Measurements from ENCODE around the gene GANC. TPM values are rescaled to one million over a fixed set of nuclear protein-coding genes. Genes with fewer than 3 reads are reported as not detected.
"Not testable (repeated sequence)": the region's sequence is repeated elsewhere in the genome, so short reads cannot be mapped to it uniquely, and the experiment has no call there.

The GANC gene, protein sequence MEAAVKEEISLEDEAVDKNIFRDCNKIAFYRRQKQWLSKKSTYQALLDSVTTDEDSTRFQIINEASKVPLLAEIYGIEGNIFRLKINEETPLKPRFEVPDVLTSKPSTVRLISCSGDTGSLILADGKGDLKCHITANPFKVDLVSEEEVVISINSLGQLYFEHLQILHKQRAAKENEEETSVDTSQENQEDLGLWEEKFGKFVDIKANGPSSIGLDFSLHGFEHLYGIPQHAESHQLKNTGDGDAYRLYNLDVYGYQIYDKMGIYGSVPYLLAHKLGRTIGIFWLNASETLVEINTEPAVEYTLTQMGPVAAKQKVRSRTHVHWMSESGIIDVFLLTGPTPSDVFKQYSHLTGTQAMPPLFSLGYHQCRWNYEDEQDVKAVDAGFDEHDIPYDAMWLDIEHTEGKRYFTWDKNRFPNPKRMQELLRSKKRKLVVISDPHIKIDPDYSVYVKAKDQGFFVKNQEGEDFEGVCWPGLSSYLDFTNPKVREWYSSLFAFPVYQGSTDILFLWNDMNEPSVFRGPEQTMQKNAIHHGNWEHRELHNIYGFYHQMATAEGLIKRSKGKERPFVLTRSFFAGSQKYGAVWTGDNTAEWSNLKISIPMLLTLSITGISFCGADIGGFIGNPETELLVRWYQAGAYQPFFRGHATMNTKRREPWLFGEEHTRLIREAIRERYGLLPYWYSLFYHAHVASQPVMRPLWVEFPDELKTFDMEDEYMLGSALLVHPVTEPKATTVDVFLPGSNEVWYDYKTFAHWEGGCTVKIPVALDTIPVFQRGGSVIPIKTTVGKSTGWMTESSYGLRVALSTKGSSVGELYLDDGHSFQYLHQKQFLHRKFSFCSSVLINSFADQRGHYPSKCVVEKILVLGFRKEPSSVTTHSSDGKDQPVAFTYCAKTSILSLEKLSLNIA (N-terminal part only)
- 30.8 TPM for polyA plus RNA-seq (2013)

DNA sequence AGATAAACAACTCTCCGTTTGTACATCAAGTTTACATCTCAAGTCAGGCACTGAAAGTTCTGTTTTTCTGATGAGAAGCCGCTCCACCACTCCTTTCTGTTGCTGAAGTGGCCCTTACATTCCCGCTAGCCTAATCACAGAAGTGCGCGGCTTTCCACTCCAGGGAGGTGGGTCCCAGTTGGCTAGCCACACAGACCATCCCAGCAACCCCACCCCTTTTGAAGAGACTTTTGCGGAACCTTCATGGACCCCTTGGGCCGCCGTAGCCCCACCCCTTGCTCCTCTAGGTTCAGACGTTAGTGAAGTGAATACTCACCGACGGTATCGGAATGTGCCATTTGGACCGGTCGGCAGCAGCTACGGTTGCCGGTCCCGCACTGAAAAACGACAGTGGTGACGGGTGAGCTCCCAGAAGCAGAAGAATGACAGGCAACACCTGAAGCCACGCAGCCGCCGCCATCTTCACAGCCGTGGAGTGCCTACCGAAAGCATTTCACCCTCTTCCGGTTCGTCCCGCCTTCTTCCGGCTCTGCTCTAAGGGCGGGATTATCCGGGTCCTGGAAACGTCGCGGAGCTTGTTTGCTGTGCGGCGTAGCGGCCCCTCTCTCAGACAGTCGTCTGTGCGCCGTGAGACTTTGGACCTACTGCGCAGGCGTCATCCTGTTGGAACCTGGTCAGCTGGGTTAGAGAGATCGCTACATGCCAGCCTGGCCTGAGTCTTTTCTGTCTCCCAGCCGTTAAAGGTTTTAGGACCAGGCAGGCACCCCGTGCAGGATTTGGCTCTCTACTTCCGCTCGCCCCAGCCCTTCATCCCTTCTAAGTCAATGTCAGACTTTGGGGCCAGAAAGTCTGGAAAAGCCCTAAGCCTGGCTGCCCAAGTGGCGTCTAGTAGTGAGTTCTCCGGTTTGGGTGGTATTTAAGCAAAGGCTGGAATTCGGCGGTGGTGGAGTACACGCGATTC lies at the start of gene GANC, which contains the start of gene TMEM87A:
GANC (plus strand) TSS at position 263 of the 961 bp plus-strand sequence. CDS start 1,281 bp downstream, outside the sequence.
TMEM87A (minus strand) TSS at position 495 of the 961 bp plus-strand sequence; CDS start at position 460, 35 bp downstream.
- Histone ChIP-seq H3K4me3 (ENCODE audit: control insufficient read depth in 1 of 7, extremely low read depth in 1 of 7, insufficient read depth in 4 of 7, low read depth in 2 of 7, low read length in 6 of 7) (peak within 1 kb of the TSS; percentile 79 to 100 (median 97)), H3K36me3 (ENCODE audit: control insufficient read depth in 4 of 4, insufficient read depth in 4 of 4, low read length in 3 of 4) (peaks cover 0 to 6% (median 4%) of the 10 kb centered on the region in 4 experiments), H3K27ac (ENCODE audit: insufficient read depth in 1 of 2, low read depth in 1 of 2, low read length in 2 of 2, poor library complexity in 1 of 2, severe bottlenecking in 2 of 2) (peak within 1 kb of the TSS; percentile 85 to 93), H3K9me3 (ENCODE audit: control extremely low read depth in 1 of 5, control insufficient read depth in 4 of 5, insufficient read depth in 2 of 5, low read depth in 1 of 5, low read length in 4 of 5) (no peaks in the 10 kb centered on the region), H3K4me1 (ENCODE audit: control extremely low read depth in 1 of 4, control insufficient read depth in 4 of 4, insufficient read depth in 4 of 4, low read length in 3 of 4) (peaks cover 10 to 48% (median 26%) of the 10 kb centered on the region in 4 experiments), H3K27me3 (replicated peaks in 2 of 5; ENCODE audit: control insufficient read depth in 4 of 5, insufficient read depth in 5 of 5, low read length in 4 of 5) (no peaks in the 10 kb centered on the region)
- ChIA-PET POLR2A (interaction anchor here (0.5 to 0.6 kb wide), 5 partner anchors 92 to 1176 kb away, joined by 3 to 6 read pairs (median 3); no protein-coding TSS in a partner anchor), CTCF (interaction anchor here (0.6 to 1.5 kb wide), 3 partner anchors 19 to 859 kb away, joined by 3 read pairs; no protein-coding TSS in a partner anchor)
- 0% methylated on average over 45 of the region's 52 CpGs for WGBS (ENCODE audit: insufficient coverage)
- DNase-seq = peak; percentile 98 to 99 (median 99)

DNA sequence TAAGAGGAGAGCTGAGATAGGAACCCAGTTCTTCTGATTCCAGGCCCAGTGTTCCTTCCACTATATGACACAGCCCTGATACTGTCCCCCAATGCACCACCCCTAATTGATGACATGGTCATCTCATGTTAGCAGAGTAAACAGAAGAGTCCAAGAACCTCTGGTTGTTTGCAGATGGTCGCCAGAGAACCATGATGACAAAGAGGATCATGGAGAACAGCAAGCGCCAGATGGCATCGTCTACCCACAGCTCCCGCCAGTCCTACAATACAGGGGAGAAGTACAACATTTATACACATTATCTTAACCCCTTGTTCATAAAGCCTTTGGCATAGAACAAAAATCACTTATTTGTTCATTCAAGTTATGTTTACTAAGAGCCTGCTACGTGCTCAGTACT lies 46.4 kb upstream of the GANC start:
- Histone ChIP-seq H3K9me3 (ENCODE audit: control extremely low read depth in 1 of 5, control insufficient read depth in 4 of 5, insufficient read depth in 2 of 5, low read depth in 1 of 5, low read length in 4 of 5) (no peaks in the 10 kb centered on the region), H3K4me1 (ENCODE audit: control extremely low read depth in 1 of 4, control insufficient read depth in 4 of 4, insufficient read depth in 4 of 4, low read length in 3 of 4) (no peaks in the 10 kb centered on the region), H3K4me3 (ENCODE audit: control insufficient read depth in 1 of 7, extremely low read depth in 1 of 7, insufficient read depth in 4 of 7, low read depth in 2 of 7, low read length in 6 of 7) (no peak overlapping the region), H3K36me3 (ENCODE audit: control insufficient read depth in 4 of 4, insufficient read depth in 4 of 4, low read length in 3 of 4) (peaks cover 16 to 75% (median 46%) of the 10 kb centered on the region in 4 experiments), H3K27ac (ENCODE audit: insufficient read depth in 1 of 2, low read depth in 1 of 2, low read length in 2 of 2, poor library complexity in 1 of 2, severe bottlenecking in 2 of 2) (no peak overlapping the region), H3K27me3 (replicated peaks in 2 of 5; ENCODE audit: control insufficient read depth in 4 of 5, insufficient read depth in 5 of 5, low read length in 4 of 5) (no peaks in the 10 kb centered on the region)
- WGBS (ENCODE audit: insufficient coverage) = 100% methylated on average over 3 of the region's 5 CpGs
- DNase-seq = no peak
- CTCF ChIA-PET = interaction anchor here (1.1 kb wide), 1 partner anchor 49 kb away, joined by 3 read pairs; no protein-coding TSS in a partner anchor
- POLR2A ChIA-PET = no interaction called here

DNA sequence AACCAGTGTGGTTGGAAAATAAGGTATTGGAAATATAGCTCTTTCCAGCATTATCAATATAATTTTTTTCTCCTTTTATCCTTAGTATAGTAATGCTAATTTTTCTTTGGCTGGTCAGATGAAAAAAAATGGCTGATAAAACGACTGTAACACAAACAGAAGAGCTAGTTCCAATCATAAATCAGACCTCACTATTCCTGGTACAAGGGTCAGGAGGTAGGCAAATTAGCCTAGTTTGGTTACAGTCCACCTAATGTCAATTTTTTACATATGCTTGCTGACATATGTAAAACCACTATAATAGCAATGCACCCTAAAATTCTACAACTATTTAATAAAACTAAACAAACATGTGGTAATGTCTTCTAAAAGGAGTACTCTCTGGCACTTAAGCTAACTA lies 45.0 kb upstream of the GANC start:
- POLR2A ChIA-PET = no interaction called here
- WGBS (ENCODE audit: insufficient coverage) = no CpG with 5 or more reads among the region's 1 CpG
- peaks cover 16 to 77% (median 48%) of the 10 kb centered on the region in 4 experiments for H3K36me3 ChIP-seq (ENCODE audit: control insufficient read depth in 4 of 4, insufficient read depth in 4 of 4, low read length in 3 of 4)

DNA sequence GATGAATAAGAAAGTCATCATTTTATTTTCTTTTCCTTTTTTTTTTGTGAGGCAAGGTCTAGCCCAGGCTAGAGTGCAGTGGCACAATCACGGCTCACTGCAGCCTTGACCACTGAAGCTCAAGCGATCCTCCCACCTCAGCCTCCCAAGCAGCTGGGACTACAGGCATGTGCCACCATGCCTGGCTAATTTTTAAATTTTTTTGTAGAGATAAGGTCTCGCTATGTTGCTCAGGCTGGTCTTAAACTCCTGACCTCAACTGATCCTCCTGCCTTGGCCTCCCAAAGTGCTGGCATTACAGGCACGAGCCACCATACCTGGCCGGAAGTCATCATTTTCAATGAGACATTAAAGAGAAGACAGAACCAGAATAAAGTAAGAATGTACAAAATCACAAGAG lies 44.0 kb upstream of the GANC start:
- not testable (repeated sequence) for H3K4me1 ChIP-seq (ENCODE audit: control extremely low read depth in 1 of 4, control insufficient read depth in 4 of 4, insufficient read depth in 4 of 4, low read length in 3 of 4); H3K9me3 ChIP-seq (ENCODE audit: control extremely low read depth in 1 of 5, control insufficient read depth in 4 of 5, insufficient read depth in 2 of 5, low read depth in 1 of 5, low read length in 4 of 5); H3K27ac ChIP-seq (ENCODE audit: insufficient read depth in 1 of 2, low read depth in 1 of 2, low read length in 2 of 2, poor library complexity in 1 of 2, severe bottlenecking in 2 of 2); DNase-seq; H3K27me3 ChIP-seq (replicated peaks in 2 of 5; ENCODE audit: control insufficient read depth in 4 of 5, insufficient read depth in 5 of 5, low read length in 4 of 5); H3K4me3 ChIP-seq (ENCODE audit: control insufficient read depth in 1 of 7, extremely low read depth in 1 of 7, insufficient read depth in 4 of 7, low read depth in 2 of 7, low read length in 6 of 7)
- POLR2A ChIA-PET = interaction anchor here (0.6 kb wide), 1 partner anchor 32 kb away, joined by 5 read pairs; no protein-coding TSS in a partner anchor
- WGBS (ENCODE audit: insufficient coverage) = 100% methylated on average over 1 of the region's 5 CpGs
- CTCF ChIA-PET = interaction anchor here (2.0 kb wide), 1 partner anchor 9 kb away, joined by 6 read pairs; no protein-coding TSS in a partner anchor
- H3K36me3 ChIP-seq (ENCODE audit: control insufficient read depth in 4 of 4, insufficient read depth in 4 of 4, low read length in 3 of 4) = peaks cover 12 to 78% (median 49%) of the 10 kb centered on the region in 4 experiments

More for the DNA sequence above, 45.0 kb upstream of the GANC start:
- DNase-seq = no peak
- no peaks in the 10 kb centered on the region for H3K4me1 ChIP-seq (ENCODE audit: control extremely low read depth in 1 of 4, control insufficient read depth in 4 of 4, insufficient read depth in 4 of 4, low read length in 3 of 4)
- no peaks in the 10 kb centered on the region for H3K9me3 ChIP-seq (ENCODE audit: control extremely low read depth in 1 of 5, control insufficient read depth in 4 of 5, insufficient read depth in 2 of 5, low read depth in 1 of 5, low read length in 4 of 5)
- H3K27ac ChIP-seq (ENCODE audit: insufficient read depth in 1 of 2, low read depth in 1 of 2, low read length in 2 of 2, poor library complexity in 1 of 2, severe bottlenecking in 2 of 2) = no peak overlapping the region
- no peak overlapping the region for H3K4me3 ChIP-seq (ENCODE audit: control insufficient read depth in 1 of 7, extremely low read depth in 1 of 7, insufficient read depth in 4 of 7, low read depth in 2 of 7, low read length in 6 of 7)
- H3K27me3 ChIP-seq (replicated peaks in 2 of 5; ENCODE audit: control insufficient read depth in 4 of 5, insufficient read depth in 5 of 5, low read length in 4 of 5) = no peaks in the 10 kb centered on the region
- CTCF ChIA-PET = no interaction called here

DNA sequence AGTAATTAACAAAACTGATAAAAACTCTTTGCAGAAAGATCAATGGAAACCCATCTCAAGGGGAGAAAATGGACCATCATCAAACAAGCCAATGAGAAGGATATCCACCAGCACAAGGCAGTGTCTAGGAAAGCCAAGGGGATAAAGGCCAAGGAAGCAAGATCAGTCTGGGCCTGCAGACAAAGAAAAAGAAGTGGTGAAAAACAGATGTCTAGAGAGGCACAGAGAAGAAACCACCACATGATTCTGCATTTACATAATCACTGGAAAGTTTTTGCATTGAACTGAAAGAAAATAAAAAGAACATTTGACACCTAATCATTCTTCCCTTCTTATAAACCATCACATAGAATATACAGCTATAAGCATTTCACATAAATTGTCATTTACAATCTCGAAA lies 41.9 kb upstream of the GANC start:
- H3K4me1 ChIP-seq (ENCODE audit: control extremely low read depth in 1 of 4, control insufficient read depth in 4 of 4, insufficient read depth in 4 of 4, low read length in 3 of 4) = no peaks in the 10 kb centered on the region
- no peak for DNase-seq
- H3K27me3 ChIP-seq (replicated peaks in 2 of 5; ENCODE audit: control insufficient read depth in 4 of 5, insufficient read depth in 5 of 5, low read length in 4 of 5) = no peaks in the 10 kb centered on the region
- no peak overlapping the region for H3K27ac ChIP-seq (ENCODE audit: insufficient read depth in 1 of 2, low read depth in 1 of 2, low read length in 2 of 2, poor library complexity in 1 of 2, severe bottlenecking in 2 of 2)
- no peaks in the 10 kb centered on the region for H3K9me3 ChIP-seq (ENCODE audit: control extremely low read depth in 1 of 5, control insufficient read depth in 4 of 5, insufficient read depth in 2 of 5, low read depth in 1 of 5, low read length in 4 of 5)
- 100% methylated on average over 1 of the region's 1 CpG for WGBS (ENCODE audit: insufficient coverage)
- POLR2A ChIA-PET = no interaction called here
- no peak overlapping the region for H3K4me3 ChIP-seq (ENCODE audit: control insufficient read depth in 1 of 7, extremely low read depth in 1 of 7, insufficient read depth in 4 of 7, low read depth in 2 of 7, low read length in 6 of 7)
- H3K36me3 ChIP-seq (ENCODE audit: control insufficient read depth in 4 of 4, insufficient read depth in 4 of 4, low read length in 3 of 4) = peaks cover 14 to 74% (median 46%) of the 10 kb centered on the region in 4 experiments
- CTCF ChIA-PET = interaction anchor here (1.0 kb wide), 1 partner anchor 14 kb away, joined by 3 read pairs; no protein-coding TSS in a partner anchor

DNA sequence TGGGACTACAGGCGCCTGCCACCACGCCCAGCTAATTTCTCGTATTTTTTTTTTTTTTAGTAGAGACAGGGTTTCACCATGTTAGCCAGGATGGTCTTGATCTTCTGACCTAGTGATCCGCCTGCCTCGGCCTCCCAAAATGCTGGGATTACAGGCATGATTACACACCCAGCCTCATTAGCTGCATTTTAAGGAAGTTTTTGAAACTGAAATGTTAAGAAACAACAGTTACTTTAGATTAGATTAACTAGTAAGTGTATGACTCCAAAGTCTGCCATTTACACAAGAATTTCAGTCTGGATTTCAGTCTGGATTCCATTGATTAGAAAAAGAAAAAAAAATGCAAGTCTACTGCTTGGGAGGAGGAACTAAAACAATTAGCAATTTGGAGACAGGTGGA lies 40.4 kb upstream of the GANC start:
- CTCF ChIA-PET = interaction anchor here (1.1 kb wide), 1 partner anchor 197 kb away, joined by 3 read pairs; no protein-coding TSS in a partner anchor
- 100% methylated on average over 2 of the region's 5 CpGs for WGBS (ENCODE audit: insufficient coverage)
- POLR2A ChIA-PET = no interaction called here
- H3K27me3 ChIP-seq (replicated peaks in 2 of 5; ENCODE audit: control insufficient read depth in 4 of 5, insufficient read depth in 5 of 5, low read length in 4 of 5) = no peaks in the 10 kb centered on the region
- no peaks in the 10 kb centered on the region for H3K9me3 ChIP-seq (ENCODE audit: control extremely low read depth in 1 of 5, control insufficient read depth in 4 of 5, insufficient read depth in 2 of 5, low read depth in 1 of 5, low read length in 4 of 5)
- peaks cover 11 to 74% (median 48%) of the 10 kb centered on the region in 4 experiments for H3K36me3 ChIP-seq (ENCODE audit: control insufficient read depth in 4 of 4, insufficient read depth in 4 of 4, low read length in 3 of 4)
- no peaks in the 10 kb centered on the region for H3K4me1 ChIP-seq (ENCODE audit: control extremely low read depth in 1 of 4, control insufficient read depth in 4 of 4, insufficient read depth in 4 of 4, low read length in 3 of 4)
- no peak overlapping the region for H3K27ac ChIP-seq (ENCODE audit: insufficient read depth in 1 of 2, low read depth in 1 of 2, low read length in 2 of 2, poor library complexity in 1 of 2, severe bottlenecking in 2 of 2)
- no peak for DNase-seq
- H3K4me3 ChIP-seq (ENCODE audit: control insufficient read depth in 1 of 7, extremely low read depth in 1 of 7, insufficient read depth in 4 of 7, low read depth in 2 of 7, low read length in 6 of 7) = no peak overlapping the region
